ENCODE measurements around the gene NDUFB2.
A peak's percentile ranks its signal among the peaks of the same experiment; 100 is the strongest.
"Not testable (repeated sequence)": the region's sequence is repeated elsewhere in the genome, so short reads cannot be mapped to it uniquely, and the experiment has no call there.

Gene NDUFB2

DNA sequence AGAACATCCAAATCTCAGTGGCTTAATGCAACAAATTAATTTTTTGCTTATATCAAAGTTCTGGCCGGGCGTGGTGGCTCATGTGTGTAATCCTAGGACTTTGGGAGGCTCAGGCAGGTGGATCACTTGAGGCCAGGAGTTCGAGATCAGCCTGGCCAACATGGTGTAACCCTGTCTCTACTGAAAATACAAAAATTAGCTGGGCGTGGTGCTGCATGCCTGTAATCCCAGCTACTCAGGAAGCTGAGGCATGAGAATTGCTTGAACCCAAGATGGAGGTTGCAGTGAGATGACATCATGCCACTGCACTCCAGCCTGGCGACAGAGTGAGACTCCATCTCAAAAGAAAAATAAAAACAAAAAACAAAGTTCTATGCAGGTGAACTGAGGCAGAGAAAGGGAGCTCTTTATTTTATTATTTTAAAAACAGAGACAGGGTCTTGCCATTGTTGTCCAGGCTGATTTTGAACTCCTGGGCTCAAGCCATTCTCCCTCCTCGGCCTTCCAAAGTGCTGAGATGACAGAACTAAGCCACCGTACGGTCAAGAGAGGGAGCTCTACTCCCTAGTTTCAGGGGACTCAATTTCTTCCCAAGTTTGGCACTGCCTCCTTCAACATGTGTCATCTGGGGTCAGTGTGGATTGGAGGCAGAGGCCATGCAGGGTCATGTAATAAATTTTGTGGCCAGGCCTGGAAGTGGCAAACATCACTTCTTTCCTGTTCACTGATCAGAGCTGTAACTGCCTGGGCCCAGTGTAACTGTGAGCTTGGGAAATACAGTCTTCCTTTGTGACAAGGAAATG lies 21.4 kb upstream of the NDUFB2 start:
- Histone ChIP-seq H3K79me2 (ENCODE audit: insufficient read depth, low read length) (peaks cover 35% of the 10 kb centered on the region), H3K4me3 (ENCODE audit: low read length, poor library complexity, severe bottlenecking) (peak overlapping the region; percentile 74), H3F3A (ENCODE audit: low read depth) (no peaks in the 10 kb centered on the region), H2AFZ (ENCODE audit: low read length) (no peak overlapping the region), H3K27me3 (ENCODE audit: insufficient read depth, low read length, poor library complexity, severe bottlenecking) (no peaks in the 10 kb centered on the region), H4K20me1 (ENCODE audit: insufficient read depth, low read length, poor library complexity, severe bottlenecking) (peaks cover 8% of the 10 kb centered on the region), H3K9ac (ENCODE audit: low read depth, low read length, poor library complexity, severe bottlenecking) (peak overlapping the region; percentile 69), H3K9me3 (ENCODE audit: insufficient read depth, low read depth, low read length) (no peaks in the 10 kb centered on the region), H3K9me2 (replicated peaks; ENCODE audit: low read depth, low read length) (no peaks in the 10 kb centered on the region), H3K4me2 (ENCODE audit: low read depth, low read length, poor library complexity, severe bottlenecking) (peak overlapping the region; percentile 97), H3K4me1 (ENCODE audit: insufficient read depth, low read length, poor library complexity, severe bottlenecking) (peaks cover 39% of the 10 kb centered on the region), H3K36me3 (ENCODE audit: insufficient read depth, low read length) (peaks cover 1% of the 10 kb centered on the region; the same call in 1 of the 2 replicates)
- TF ChIP-seq, protein P1, sequence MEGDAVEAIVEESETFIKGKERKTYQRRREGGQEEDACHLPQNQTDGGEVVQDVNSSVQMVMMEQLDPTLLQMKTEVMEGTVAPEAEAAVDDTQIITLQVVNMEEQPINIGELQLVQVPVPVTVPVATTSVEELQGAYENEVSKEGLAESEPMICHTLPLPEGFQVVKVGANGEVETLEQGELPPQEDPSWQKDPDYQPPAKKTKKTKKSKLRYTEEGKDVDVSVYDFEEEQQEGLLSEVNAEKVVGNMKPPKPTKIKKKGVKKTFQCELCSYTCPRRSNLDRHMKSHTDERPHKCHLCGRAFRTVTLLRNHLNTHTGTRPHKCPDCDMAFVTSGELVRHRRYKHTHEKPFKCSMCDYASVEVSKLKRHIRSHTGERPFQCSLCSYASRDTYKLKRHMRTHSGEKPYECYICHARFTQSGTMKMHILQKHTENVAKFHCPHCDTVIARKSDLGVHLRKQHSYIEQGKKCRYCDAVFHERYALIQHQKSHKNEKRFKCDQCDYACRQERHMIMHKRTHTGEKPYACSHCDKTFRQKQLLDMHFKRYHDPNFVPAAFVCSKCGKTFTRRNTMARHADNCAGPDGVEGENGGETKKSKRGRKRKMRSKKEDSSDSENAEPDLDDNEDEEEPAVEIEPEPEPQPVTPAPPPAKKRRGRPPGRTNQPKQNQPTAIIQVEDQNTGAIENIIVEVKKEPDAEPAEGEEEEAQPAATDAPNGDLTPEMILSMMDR (conservative IDR thresholded peaks at IDR 0.05; ENCODE audit: low read length): peak; percentile 80
- no peak for TF ChIP-seq EZH2phosphoT487 (IDR thresholded peaks at IDR 0.05; ENCODE audit: borderline replicate concordance)

DNA sequence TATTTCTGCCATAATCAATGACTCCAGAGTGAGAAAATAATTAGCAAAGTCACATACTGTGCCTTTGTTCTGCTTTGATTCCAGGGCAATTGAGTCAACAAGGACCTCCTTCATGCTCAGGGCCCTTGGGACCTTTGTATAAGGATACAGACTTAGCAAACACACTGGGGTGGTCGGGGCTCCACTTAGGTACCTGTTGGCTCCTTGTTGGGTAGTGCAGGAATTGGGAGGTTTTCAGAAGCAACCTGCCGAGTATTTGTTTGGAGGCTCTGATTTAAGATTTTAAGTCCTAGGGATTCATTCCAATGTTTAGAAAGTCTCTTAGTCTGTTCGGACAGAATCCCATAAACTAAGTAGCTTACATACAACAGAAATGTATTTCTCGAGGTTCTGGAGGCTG lies 20.8 kb upstream of the NDUFB2 start:
- Histone ChIP-seq H3F3A (ENCODE audit: low read depth) (no peaks in the 10 kb centered on the region), H2AFZ (ENCODE audit: low read length) (no peak overlapping the region), H3K9me2 (replicated peaks; ENCODE audit: low read depth, low read length) (no peaks in the 10 kb centered on the region), H3K9ac (ENCODE audit: low read depth, low read length, poor library complexity, severe bottlenecking) (peak overlapping the region; percentile 69), H3K27me3 (ENCODE audit: insufficient read depth, low read length, poor library complexity, severe bottlenecking) (no peaks in the 10 kb centered on the region), H3K79me2 (ENCODE audit: insufficient read depth, low read length) (peaks cover 35% of the 10 kb centered on the region), H3K36me3 (ENCODE audit: insufficient read depth, low read length) (peaks cover 7% of the 10 kb centered on the region; the same call in 1 of the 2 replicates), H3K9me3 (ENCODE audit: insufficient read depth, low read depth, low read length) (no peaks in the 10 kb centered on the region), H3K4me2 (ENCODE audit: low read depth, low read length, poor library complexity, severe bottlenecking) (peak overlapping the region; percentile 97), H3K4me1 (ENCODE audit: insufficient read depth, low read length, poor library complexity, severe bottlenecking) (peaks cover 39% of the 10 kb centered on the region), H4K20me1 (ENCODE audit: insufficient read depth, low read length, poor library complexity, severe bottlenecking) (peaks cover 8% of the 10 kb centered on the region), H3K4me3 (ENCODE audit: low read length, poor library complexity, severe bottlenecking) (peak overlapping the region; percentile 74)
- TF ChIP-seq EZH2phosphoT487 (IDR thresholded peaks at IDR 0.05; ENCODE audit: borderline replicate concordance): no peak
- TF ChIP-seq, protein P1 (conservative IDR thresholded peaks at IDR 0.05; ENCODE audit: low read length): no peak

GRCh38 chr7:140676306-140676705 lies 20.2 kb upstream of the NDUFB2 start:
- Histone ChIP-seq H4K20me1 (ENCODE audit: insufficient read depth, low read length, poor library complexity, severe bottlenecking) (peaks cover 8% of the 10 kb centered on the region), H3K79me2 (ENCODE audit: insufficient read depth, low read length) (peaks cover 35% of the 10 kb centered on the region), H3K4me2 (ENCODE audit: low read depth, low read length, poor library complexity, severe bottlenecking) (peak overlapping the region; percentile 97), H3K9ac (ENCODE audit: low read depth, low read length, poor library complexity, severe bottlenecking) (peak overlapping the region; percentile 69), H2AFZ (ENCODE audit: low read length) (no peak overlapping the region), H3K9me2 (replicated peaks; ENCODE audit: low read depth, low read length) (no peaks in the 10 kb centered on the region), H3F3A (ENCODE audit: low read depth) (no peaks in the 10 kb centered on the region), H3K4me3 (ENCODE audit: low read length, poor library complexity, severe bottlenecking) (peak overlapping the region; percentile 74), H3K36me3 (ENCODE audit: insufficient read depth, low read length) (peaks cover 10% of the 10 kb centered on the region; the same call in 1 of the 2 replicates), H3K27me3 (ENCODE audit: insufficient read depth, low read length, poor library complexity, severe bottlenecking) (no peaks in the 10 kb centered on the region), H3K4me1 (ENCODE audit: insufficient read depth, low read length, poor library complexity, severe bottlenecking) (peaks cover 39% of the 10 kb centered on the region), H3K9me3 (ENCODE audit: insufficient read depth, low read depth, low read length) (no peaks in the 10 kb centered on the region)
- no peak for TF ChIP-seq EZH2phosphoT487 (IDR thresholded peaks at IDR 0.05; ENCODE audit: borderline replicate concordance)
- TF ChIP-seq, protein P1 (conservative IDR thresholded peaks at IDR 0.05; ENCODE audit: low read length): no peak

DNA sequence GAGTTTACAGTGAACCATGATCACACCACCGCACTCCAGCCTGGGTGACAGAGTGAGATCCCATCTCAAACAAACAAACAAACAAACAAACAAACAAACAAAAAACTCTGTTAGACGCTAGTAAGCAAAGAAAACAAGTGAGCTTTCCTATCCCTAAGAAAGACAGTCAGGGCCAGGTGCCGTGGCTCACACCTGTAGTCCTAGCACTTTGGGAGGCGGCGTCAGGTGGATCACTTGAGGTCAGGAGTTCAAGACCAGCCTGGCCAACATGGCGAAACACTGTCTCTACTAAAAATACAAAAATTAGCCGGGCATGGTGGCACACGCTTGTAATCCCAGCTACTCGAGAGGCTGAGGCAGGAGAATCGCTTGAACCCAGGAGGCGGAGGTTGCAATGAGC lies 19.6 kb upstream of the NDUFB2 start:
- not testable (repeated sequence) for H4K20me1 ChIP-seq (ENCODE audit: insufficient read depth, low read length, poor library complexity, severe bottlenecking); H3K9me2 ChIP-seq (replicated peaks; ENCODE audit: low read depth, low read length); H3K4me3 ChIP-seq (ENCODE audit: low read length, poor library complexity, severe bottlenecking); H3K9me3 ChIP-seq (ENCODE audit: insufficient read depth, low read depth, low read length); H2AFZ ChIP-seq (ENCODE audit: low read length); H3K9ac ChIP-seq (ENCODE audit: low read depth, low read length, poor library complexity, severe bottlenecking); H3K27me3 ChIP-seq (ENCODE audit: insufficient read depth, low read length, poor library complexity, severe bottlenecking); H3F3A ChIP-seq (ENCODE audit: low read depth)
- Histone ChIP-seq H3K4me1 (ENCODE audit: insufficient read depth, low read length, poor library complexity, severe bottlenecking) (peaks cover 38% of the 10 kb centered on the region), H3K79me2 (ENCODE audit: insufficient read depth, low read length) (peaks cover 35% of the 10 kb centered on the region), H3K36me3 (ENCODE audit: insufficient read depth, low read length) (peaks cover 10% of the 10 kb centered on the region; the same call in 1 of the 2 replicates), H3K4me2 (ENCODE audit: low read depth, low read length, poor library complexity, severe bottlenecking) (peak overlapping the region; percentile 97)
